ENCODE data around the gene MYO6. TPM values are rescaled to one million over a fixed set of nuclear protein-coding genes. Genes with fewer than 3 reads are reported as not detected.

MYO6 gene
- polyA plus RNA-seq, 3 donors: 95.8 to 123 (median 104) TPM

Other genes with a start within 250 kb of the MYO6 start
- gene SENP6, start 147.4 kb upstream of the MYO6 start, polyA plus RNA-seq (ENCODE audit: insufficient read length in 3 of 3): 100 to 1,000 TPM; 116 to 155 (median 152) TPM

Data from renal cortex interstitium (tissue), 3 donors.